Measurements from ENCODE around the gene DENND2A.
"Not testable (repeated sequence)": the region's sequence is repeated elsewhere in the genome, so short reads cannot be mapped to it uniquely, and the experiment has no call there.

DENND2A gene

GRCh38 chr7:140544388-140544826 lies 96.2 kb downstream of the DENND2A start:
- DNase-seq (ENCODE audit: low spot score): no peak

DNA sequence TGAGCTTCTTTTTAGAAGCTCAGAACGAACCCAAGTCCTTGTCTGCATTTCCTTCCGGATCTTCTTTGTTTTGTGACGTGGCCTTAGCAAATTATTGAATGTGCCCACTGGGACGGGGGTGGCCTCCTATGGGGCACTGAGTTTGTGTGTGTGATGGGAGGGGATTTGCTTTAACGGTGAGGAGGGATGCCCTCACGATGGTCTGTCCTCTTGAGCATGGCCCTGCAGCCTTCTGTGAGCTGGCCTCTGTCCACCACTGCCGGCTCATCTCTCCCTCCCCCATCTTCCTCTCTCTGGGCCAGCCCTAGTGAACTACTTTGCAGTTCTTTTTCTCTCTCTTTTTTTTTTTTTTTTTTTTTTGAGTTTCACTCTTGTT lies 98.4 kb downstream of the DENND2A start:
- no peak for DNase-seq (ENCODE audit: low spot score)

DNA sequence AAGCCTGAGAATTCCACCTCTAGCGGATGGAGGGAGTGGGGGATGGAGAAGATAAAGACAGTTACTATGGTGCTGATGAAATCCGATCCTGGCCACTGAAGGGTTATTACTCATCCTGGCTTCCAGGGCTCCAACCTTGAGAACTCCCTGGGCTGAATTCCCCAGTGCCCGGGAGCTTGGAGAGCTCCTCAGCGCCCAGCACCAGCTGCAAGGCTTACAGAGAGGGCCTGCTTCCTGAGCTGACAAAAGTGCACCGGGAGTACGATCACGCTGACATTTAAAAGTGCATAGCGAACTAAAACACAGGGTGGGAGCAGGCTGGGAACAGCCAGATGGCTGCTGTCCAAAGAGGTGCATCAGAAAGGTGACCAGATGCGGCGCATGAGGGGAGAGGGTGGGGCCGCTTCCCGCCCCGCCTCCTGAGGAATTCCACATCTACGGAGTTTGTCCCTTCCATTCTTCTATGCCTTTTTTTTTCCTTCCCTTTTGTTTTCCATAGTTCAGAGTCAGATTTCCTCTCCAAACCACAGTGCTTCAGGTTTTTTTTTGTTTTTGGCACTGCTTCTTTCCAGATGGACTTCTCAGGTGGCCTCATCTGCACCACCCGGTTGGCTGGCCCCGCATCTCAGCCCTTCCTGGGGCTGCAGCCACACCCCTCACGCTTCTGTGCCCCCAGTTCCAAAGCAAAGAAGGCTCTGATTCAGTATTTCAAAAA lies 98.9 kb downstream of the DENND2A start:
- DNase-seq (ENCODE audit: low spot score): no peak

- DNase-seq (ENCODE audit: low spot score): no peak
Observed at GRCh38 chr7:140541176-140541512, 99.5 kb downstream of the DENND2A start.

GRCh38 chr7:140540136-140540777 lies 100.4 kb downstream of the DENND2A start:
- no peak for DNase-seq (ENCODE audit: low spot score)

- DNase-seq (ENCODE audit: low spot score): no peak
Observed at GRCh38 chr7:140539461-140539860, 101.2 kb downstream of the DENND2A start.

- peak; percentile 19 for DNase-seq (ENCODE audit: low spot score)
Observed at GRCh38 chr7:140537750-140538482, 102.7 kb downstream of the DENND2A start.

DNA sequence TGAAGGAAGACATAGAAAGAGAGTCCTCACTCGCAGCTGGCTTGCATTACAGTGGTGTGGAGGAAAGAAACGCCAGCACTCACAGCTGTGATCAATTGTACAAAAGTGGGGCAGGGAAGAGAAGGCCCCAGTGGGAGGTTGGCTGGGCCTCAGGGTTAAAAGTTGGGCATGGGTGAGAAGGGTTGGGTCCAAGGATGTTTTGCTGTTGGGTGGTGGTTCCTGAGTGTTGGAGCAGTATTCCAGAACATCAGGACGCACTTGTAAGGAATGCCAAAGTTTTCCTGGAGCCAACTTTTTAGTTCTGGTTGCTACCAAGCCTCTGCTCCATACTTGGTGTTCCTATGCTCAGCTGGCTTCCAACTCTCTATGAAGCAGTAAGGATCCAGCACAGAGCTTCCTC lies 105.9 kb downstream of the DENND2A start:
- DNase-seq (ENCODE audit: low spot score): no peak

DNA sequence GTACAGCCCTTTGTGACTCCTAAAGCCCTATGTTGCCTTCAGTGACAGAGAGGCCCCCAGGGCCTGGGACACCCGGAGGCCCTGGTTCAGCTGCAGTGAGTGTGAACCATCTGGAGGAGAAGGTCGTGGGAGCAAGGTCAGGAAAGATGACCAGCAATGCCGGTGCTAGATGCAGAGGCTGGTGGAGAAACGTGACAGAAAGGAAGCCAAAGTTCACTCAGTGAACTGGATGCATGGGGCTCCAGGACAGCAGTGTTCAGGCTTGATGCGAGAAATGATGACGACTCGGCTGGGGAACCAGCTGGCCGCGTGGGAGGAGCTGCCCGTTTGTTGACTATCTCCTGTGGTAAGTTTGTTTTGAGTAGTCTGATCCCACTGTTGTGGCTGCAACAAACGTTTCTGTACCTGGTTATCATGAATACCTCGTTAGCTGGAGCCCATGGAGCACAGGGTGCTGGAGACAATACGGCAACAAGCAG lies 107.2 kb downstream of the DENND2A start:
- DNase-seq (ENCODE audit: low spot score): no peak

DNA sequence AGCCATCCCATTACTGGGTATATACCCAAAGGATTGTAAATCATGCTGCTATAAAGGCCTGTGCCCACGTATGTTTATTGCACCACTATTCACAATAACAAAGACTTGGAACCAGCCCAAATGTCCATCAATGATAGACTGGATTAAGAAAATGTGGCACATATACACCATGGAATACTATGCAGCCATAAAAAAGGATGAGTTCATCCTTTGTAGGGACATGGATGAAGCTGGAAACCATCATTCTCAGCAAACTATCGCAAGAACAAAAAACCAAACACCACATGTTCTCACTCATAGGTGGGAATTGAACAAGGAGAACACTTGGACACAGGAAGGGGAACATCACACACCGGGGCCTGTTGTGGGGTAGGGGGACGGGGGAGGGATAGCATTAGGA lies 111.2 kb downstream of the DENND2A start:
- not testable (repeated sequence) for DNase-seq (ENCODE audit: low spot score)

GRCh38 chr7:140526787-140527664 lies 113.6 kb downstream of the DENND2A start:
- DNase-seq (ENCODE audit: low spot score): no peak

DNA sequence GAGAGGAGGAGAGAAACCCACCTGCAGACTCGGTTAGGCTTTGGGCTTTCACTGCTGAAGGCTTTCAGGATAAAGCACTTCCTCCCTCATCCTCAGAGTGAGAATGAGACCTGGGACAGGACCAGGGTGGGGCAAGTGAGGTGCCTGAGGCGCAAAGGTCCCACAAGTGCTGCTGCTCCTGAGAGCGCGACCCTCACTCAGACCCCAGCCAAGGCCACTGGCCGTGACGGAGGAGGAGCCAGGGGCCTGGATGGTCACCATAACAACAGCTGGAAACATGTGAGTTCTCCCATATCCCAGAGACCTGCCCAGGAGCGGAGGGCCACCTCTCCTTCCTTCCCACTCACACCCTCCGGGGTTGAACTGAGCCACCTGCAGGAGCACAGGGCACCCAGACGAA lies 114.4 kb downstream of the DENND2A start:
- no peak for DNase-seq (ENCODE audit: low spot score)

- no peak for DNase-seq (ENCODE audit: low spot score)
Observed at GRCh38 chr7:140525743-140526142, 114.9 kb downstream of the DENND2A start.

DNA sequence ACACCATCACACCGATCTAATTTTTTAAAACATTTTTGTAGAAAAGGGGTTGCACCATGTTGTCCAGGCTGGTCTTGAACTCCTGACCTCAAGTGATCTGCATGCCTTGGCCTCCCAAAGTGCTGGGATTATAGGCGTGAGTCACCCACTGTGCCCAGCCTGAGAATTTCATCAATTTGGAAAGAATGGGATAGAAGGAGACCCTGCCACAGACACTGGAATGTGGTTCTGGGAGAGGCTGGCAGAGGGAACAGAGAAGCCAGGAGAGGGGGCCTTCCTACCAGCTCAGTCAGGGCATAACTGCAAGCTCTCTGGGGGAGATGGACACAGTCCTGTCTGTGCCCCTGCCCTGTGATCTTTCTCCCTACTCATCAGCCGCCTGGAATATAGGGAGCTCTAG lies 119.2 kb downstream of the DENND2A start:
- no peak for DNase-seq (ENCODE audit: low spot score)

DNA sequence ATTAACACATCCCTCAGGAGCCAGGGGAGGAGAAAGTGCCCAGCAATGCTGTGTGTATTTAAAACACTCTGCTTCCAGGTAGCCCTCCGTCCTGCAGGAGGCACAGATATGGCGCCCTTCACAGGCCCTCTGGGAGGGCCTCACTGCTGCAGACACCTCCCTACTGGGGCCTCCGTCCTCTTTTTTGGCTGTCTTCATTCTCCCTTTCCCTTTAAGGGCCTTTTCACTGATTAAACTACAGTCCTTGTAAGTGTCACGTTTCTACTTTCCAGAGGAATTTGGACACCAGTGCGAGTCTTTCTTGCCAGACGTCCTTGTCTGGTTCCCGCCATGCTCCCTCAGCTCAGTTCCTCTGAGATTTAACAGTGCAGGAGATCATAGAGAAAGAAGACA lies 121.6 kb downstream of the DENND2A start:
- DNase-seq (ENCODE audit: low spot score): no peak

DNA sequence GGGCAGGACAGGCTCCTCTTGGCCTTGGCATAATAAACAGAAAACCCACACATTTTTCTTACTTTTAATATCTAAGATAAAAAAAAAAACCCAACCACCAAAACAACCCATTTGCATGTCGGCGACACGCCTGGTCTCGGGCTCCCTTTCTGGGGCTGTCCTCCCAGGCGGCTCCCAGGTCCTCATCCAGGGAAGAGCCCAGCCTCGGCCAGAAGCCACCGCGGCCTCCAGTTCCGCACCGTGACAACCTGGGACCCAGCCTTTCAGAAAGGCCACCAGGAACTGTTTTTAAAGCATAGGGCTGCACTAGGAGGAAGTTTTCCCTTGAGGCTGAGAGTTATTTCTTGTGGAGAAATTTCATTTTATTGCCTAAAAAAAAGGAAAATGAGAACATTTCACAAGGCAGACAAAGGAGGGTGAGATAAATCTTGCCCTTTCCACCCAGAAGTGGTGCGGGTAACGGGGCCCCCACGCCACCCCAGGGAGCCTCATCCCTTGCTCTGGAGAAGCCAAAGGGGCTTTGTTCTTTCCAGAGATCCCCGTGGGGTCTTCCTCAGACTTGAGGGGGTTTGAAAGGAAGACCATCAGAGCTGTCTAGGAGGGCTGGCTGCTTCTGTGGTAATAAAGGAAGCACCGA lies 122.1 kb downstream of the DENND2A start:
- no peak for DNase-seq (ENCODE audit: low spot score)

DNA sequence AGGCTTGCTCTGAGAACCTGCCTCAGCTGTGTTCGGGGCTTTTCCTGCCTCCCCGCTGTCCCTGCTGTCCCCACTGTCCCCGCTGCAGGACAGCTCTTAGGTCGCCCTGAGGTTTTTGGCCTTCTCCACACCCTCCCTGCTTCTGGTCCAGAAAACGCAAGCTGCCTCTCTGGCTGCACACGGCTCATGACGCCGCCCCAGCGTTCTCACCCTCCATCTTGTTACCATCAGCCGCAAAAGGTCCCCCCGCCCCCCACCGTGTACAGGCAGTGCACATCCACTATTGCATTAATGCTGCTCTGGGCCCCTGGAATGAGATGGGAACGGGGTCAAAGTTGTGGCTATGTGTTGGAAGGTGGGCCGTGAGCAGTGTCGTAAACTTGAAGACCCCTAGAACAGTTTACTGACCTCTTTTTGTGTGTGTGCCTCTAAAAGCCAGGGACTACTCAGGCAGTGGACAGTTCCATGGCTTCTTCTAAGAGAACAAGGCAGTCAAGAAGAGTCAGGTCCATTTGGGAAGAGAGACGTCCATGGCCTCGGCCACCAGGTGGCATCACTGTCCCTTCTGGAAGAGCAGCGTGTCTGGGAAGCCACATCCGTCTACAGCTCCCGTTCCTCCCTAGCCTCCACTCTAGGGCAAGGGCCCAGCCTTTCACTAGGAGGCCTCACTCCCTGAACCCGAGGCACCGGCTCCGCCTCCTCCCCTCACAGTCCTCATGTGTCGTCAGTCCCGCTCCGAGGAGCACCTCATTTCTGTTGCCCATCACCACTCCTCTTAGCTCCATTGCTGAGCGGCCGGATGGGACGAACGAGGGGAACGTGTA lies 122.9 kb downstream of the DENND2A start:
- peak; percentile 74 for DNase-seq (ENCODE audit: low spot score)

DNA sequence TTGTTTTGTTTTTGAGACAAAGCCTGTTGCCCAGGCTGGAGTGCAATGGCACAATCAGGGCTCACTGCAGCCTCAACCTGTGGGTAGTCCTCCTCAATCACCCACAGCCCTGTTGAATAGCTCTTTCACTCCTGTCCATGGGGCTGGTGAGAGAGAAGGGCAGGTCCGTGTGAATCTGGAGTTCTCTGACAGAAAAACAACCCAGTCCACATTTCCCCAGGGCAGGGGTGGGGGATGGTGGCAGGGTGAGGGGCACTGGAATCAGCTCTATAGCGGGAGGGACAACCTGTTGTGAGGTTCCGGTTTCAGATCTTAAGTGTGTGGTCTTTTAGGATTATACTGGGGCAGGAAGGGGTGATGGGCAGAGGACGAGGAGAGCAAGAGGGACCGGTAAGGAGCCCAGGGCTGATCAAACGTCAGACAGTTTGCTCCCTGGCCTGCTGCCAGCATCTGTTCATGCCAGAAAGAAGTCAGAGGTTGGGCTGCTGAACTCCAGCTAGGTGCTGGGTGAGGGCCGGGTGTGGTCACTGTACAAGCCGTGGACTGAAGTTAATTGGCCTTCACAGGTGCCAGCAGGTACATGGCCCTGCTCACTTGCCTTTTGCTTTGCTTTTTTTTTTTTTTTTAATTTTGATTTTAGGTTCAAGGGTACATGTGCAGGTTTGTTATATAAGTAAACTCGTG lies 128.2 kb downstream of the DENND2A start:
- no peak for DNase-seq (ENCODE audit: low spot score)

- no peak for DNase-seq (ENCODE audit: low spot score)
Observed at GRCh38 chr7:140509789-140510188, 130.8 kb downstream of the DENND2A start.

DNA sequence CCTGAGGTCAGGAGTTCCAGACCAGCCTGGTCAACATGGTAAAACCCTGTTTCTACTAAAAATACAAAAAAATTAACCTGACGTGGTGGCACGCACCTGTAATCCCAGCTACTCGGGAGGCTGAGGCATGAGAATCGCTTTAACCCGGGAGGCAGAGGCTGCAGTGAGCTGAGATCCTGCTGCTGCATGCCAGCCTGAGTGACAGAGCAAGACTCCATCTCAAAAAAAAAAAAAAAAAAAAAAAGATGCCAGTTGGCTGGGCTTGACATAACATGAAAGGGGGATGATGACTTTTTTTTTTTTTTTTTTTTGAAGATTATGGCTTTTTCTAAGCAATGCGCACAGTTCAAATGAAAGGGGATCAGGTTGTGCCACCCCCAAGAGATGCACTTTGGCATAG lies 133.1 kb downstream of the DENND2A start:
- not testable (repeated sequence) for DNase-seq (ENCODE audit: low spot score)
